ENCODE results near the gene B3GNT9. TPM values are rescaled to one million over a fixed set of nuclear protein-coding genes. Genes with fewer than 3 reads are reported as not detected.

The B3GNT9 gene
- total and polyA plus RNA-seq, 2 of the 8 experiments (the other 6 are each of a cell fraction or from before 2014, with no cell fraction given), result 3.5 to 9.0 TPM

GRCh38 chr16:67176662-67177061 is 25.9 kb upstream of the B3GNT9 start:
- WGBS, 2 experiments (ENCODE audit: extremely low coverage in 1 of 2, insufficient coverage in 1 of 2, insufficient read length in 1 of 2, insufficient replicate concordance in 2 of 2, low coverage in 1 of 2, low lambda C conversion rate in 2 of 2, missing lambda C conversion rate in 1 of 2), result 88% methylated on average over 12 of the region's 12 CpGs; no CpG with 5 or more reads in 1 of the 2 experiments

More at GRCh38 chr16:67176662-67177061, 25.9 kb upstream of the B3GNT9 start:
- H2AK5ac ChIP-seq (ENCODE audit: low read depth, low read length), result no peak overlapping the region
- H3K4me3 ChIP-seq (ENCODE audit: extremely low read depth in 1 of 4, insufficient read depth in 2 of 4, low read depth in 3 of 4, low read length in 4 of 4), result no peak overlapping the region
- H3K27me3 ChIP-seq (replicated peaks in 1 of 4; ENCODE audit: control insufficient read depth in 3 of 4, extremely low read depth in 1 of 4, insufficient read depth in 3 of 4, low read length in 3 of 4), result peaks cover 38 to 66% (median 63%) of the 10 kb centered on the region in 4 experiments
- no peaks in the 10 kb centered on the region for H3K79me2 ChIP-seq (ENCODE audit: control insufficient read depth in 1 of 2, insufficient read depth in 2 of 2, low read length in 2 of 2)
- ChIA-PET POLR2A (ENCODE audit: partially characterized antibody) (interaction anchor here (1.1 to 7.3 kb wide), 7 partner anchors 10 to 158 kb away, joined by 3 to 59 read pairs (median 7); partner anchors contain the start of genes B3GNT9, FBXL8, HSF4 and TRADD), CTCF (ENCODE audit: partially characterized antibody) (interaction anchor here (0.6 to 19.3 kb wide), 10 partner anchors 8 to 248 kb away, joined by 3 to 291 read pairs (median 6); partner anchors contain the start of genes B3GNT9, ELMO3, EXOC3L1 and FBXL8)
- no peak overlapping the region for H3K4me2 ChIP-seq (ENCODE audit: insufficient read depth in 1 of 2, low read depth in 2 of 2, low read length in 2 of 2)
- no peak overlapping the region for H4K91ac ChIP-seq (replicated peaks; ENCODE audit: insufficient read length, low read length)
- H3K18ac ChIP-seq (ENCODE audit: extremely low read depth, low read length), result no peak overlapping the region
- no peak overlapping the region for H3K14ac ChIP-seq (ENCODE audit: insufficient read length)
- no peak overlapping the region for H2BK12ac ChIP-seq (ENCODE audit: low read depth, low read length)
- H3K9me3 ChIP-seq (ENCODE audit: insufficient read depth in 2 of 2, low read depth in 1 of 2, low read length in 1 of 2), result no peaks in the 10 kb centered on the region
- H2BK5ac ChIP-seq (ENCODE audit: low read depth, low read length), result no peak overlapping the region
- H4K20me1 ChIP-seq (replicated peaks in 1 of 2; ENCODE audit: control insufficient read depth in 1 of 2, insufficient read depth in 2 of 2, low read length in 2 of 2), result peaks cover 7 to 24% of the 10 kb centered on the region in 2 experiments
- H2BK120ac ChIP-seq (replicated peaks; ENCODE audit: low read depth, low read length), result no peak overlapping the region
- H3K4me1 ChIP-seq (replicated peaks in 1 of 4; ENCODE audit: control insufficient read depth in 3 of 4, insufficient read depth in 4 of 4, low read length in 3 of 4), result peaks cover 0 to 24% (median 21%) of the 10 kb centered on the region in 4 experiments; a peak in 5 of 7 replicates
- FAIRE-seq (no peak), DNase-seq (ENCODE audit: low read depth in 1 of 2, low spot score in 2 of 2) (no peak)
- no peak overlapping the region for H2BK20ac ChIP-seq (ENCODE audit: low read length)
- no peaks in the 10 kb centered on the region for H3K36me3 ChIP-seq (ENCODE audit: control insufficient read depth in 2 of 4, insufficient read depth in 4 of 4, low read length in 3 of 4)
- no peaks in the 10 kb centered on the region for H3K79me1 ChIP-seq (ENCODE audit: low read depth, low read length)
- H3K23ac ChIP-seq (ENCODE audit: insufficient read length), result no peak overlapping the region
- no peak overlapping the region for H4K8ac ChIP-seq (ENCODE audit: extremely low read depth, insufficient read depth, low read length)
- no peak overlapping the region for H3K27ac ChIP-seq (ENCODE audit: low read depth, low read length)
- peaks cover 17% of the 10 kb centered on the region for H3K23me2 ChIP-seq (ENCODE audit: low read depth, low read length)
- TF ChIP-seq HDAC6 (IDR thresholded peaks at IDR 0.05; ENCODE audit: low read depth, low read length), result no peak
- TF ChIP-seq TCF12 (IDR thresholded peaks at IDR 0.05; ENCODE audit: low read depth, low read length), result no peak
- no peak for TF ChIP-seq SP4 (IDR thresholded peaks at IDR 0.05; ENCODE audit: low read length)
- no peak for TF ChIP-seq RXRA (IDR thresholded peaks at IDR 0.05; ENCODE audit: insufficient read depth, low read depth, low read length)
- TF ChIP-seq, protein P1, sequence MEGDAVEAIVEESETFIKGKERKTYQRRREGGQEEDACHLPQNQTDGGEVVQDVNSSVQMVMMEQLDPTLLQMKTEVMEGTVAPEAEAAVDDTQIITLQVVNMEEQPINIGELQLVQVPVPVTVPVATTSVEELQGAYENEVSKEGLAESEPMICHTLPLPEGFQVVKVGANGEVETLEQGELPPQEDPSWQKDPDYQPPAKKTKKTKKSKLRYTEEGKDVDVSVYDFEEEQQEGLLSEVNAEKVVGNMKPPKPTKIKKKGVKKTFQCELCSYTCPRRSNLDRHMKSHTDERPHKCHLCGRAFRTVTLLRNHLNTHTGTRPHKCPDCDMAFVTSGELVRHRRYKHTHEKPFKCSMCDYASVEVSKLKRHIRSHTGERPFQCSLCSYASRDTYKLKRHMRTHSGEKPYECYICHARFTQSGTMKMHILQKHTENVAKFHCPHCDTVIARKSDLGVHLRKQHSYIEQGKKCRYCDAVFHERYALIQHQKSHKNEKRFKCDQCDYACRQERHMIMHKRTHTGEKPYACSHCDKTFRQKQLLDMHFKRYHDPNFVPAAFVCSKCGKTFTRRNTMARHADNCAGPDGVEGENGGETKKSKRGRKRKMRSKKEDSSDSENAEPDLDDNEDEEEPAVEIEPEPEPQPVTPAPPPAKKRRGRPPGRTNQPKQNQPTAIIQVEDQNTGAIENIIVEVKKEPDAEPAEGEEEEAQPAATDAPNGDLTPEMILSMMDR (IDR thresholded peaks at IDR 0.05; ENCODE audit: control extremely low read depth in 1 of 3, insufficient read depth in 1 of 3, low read depth in 1 of 3, low read length in 3 of 3), result no peak
- TF ChIP-seq CBX5 (IDR thresholded peaks at IDR 0.05; ENCODE audit: low read depth, low read length), result no peak
- no peak for TF ChIP-seq RFX5 (IDR thresholded peaks at IDR 0.05; ENCODE audit: borderline replicate concordance, low read depth, low read length)
- TF ChIP-seq KDM5A (IDR thresholded peaks at IDR 0.05; ENCODE audit: low read length), result no peak
- no peak for TF ChIP-seq CHD2 (IDR thresholded peaks at IDR 0.05; ENCODE audit: low read length)
- TF ChIP-seq GTF2F1 (IDR thresholded peaks at IDR 0.05; ENCODE audit: borderline replicate concordance, low read depth, low read length), result no peak
- no peak for TF ChIP-seq SIN3A (conservative IDR thresholded peaks at IDR 0.05 in 1 of 2, IDR thresholded peaks at IDR 0.05 in 1 of 2; ENCODE audit: low read depth in 1 of 2, low read length in 2 of 2)
- H3K56ac ChIP-seq (replicated peaks; ENCODE audit: insufficient read length, low read depth, low read length), result no peak overlapping the region
- H3K4ac ChIP-seq (replicated peaks; ENCODE audit: insufficient read length, low read depth, low read length), result no peak overlapping the region
- H2BK15ac ChIP-seq (ENCODE audit: low read length), result no peak overlapping the region
- H4K5ac ChIP-seq (ENCODE audit: insufficient read length, low read depth, low read length), result no peak overlapping the region
- H3K9ac ChIP-seq (replicated peaks in 1 of 4; ENCODE audit: extremely low read depth in 1 of 4, low read depth in 3 of 4, low read length in 3 of 4), result no peak overlapping the region
- H2AFZ ChIP-seq (ENCODE audit: low read length), result no peak overlapping the region
